Astrocyte of the hippocampus (primary cell): ENCODE measurements around the gene OPALIN.

ENCODE experiments used
- DNase-seq: peaks from one replicate; pipeline ENCODE4 v3.0.0; 2011; ENCODE audit warnings: low read depth, low spot score

OPALIN gene

DNA sequence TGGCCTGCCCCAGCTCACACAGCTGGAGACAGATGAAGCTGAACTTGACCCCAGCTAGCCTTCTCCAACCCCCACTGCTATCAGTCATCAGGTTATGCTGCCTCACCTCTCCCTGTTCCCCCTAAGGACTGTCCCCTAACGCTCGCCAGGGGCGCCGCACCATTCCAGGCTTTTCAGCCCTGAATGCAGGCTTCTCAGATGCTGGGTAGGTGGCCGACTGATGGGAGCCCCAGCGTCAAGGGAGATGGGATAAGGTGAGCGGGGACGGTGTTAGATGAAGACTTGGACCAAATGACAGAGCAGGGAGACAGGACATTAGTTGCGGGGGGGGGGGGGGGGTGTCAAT, 15.8 kb upstream of the OPALIN start:
- no peak for DNase-seq

GRCh38 chr10:96374004-96374403, 15.2 kb upstream of the OPALIN start:
- no peak for DNase-seq

DNA sequence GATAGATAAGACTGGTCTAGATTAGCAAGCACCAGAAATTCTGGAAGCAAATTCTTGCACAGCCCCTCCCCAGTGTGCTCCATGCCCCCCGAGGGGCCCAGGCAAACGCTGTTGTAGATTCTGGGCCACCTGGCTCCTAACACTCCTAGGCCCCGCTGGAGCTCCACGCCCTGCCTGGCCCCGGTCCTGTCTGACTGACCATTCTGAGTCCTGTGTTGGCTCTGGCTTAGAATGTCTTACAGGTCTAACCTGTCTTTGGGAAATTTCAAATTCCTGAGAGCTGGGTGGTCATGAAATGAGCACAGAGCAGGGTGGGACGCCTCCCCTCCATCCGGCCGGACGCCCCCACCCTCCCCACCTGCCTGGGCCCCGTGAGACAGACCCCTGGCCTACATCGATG, 12.6 kb upstream of the OPALIN start:
- no peak for DNase-seq

GRCh38 chr10:96370584-96371157, 11.9 kb upstream of the OPALIN start:
- peak; percentile 71 for DNase-seq

GRCh38 chr10:96369890-96370583, 11.2 kb upstream of the OPALIN start:
- no peak for DNase-seq

GRCh38 chr10:96368971-96369370, 10.2 kb upstream of the OPALIN start:
- no peak for DNase-seq

DNA sequence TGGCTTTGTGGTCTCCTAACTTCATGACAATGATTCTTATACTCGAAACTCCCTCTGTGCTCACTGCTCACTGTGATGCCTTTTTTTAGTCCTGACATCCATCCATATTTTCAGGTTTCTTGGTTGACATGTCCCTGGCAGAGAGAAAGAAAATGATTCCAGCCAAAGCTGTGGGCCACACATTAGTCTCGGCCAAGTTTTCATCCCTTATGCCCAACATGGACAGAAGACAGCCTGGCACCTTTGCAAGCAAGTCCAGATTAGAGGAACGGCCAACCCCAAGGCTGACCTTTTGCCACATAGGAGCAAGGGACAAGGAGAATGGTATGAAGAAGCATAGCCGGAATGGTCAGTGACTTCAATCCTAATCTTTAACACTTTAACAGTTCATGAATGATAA, 8.7 kb upstream of the OPALIN start:
- DNase-seq = no peak

- DNase-seq = no peak
These were observed 7.7 kb upstream of the OPALIN start for GRCh38 chr10:96366508-96366907.

GRCh38 chr10:96365571-96365970, 6.8 kb upstream of the OPALIN start:
- no peak for DNase-seq

DNA sequence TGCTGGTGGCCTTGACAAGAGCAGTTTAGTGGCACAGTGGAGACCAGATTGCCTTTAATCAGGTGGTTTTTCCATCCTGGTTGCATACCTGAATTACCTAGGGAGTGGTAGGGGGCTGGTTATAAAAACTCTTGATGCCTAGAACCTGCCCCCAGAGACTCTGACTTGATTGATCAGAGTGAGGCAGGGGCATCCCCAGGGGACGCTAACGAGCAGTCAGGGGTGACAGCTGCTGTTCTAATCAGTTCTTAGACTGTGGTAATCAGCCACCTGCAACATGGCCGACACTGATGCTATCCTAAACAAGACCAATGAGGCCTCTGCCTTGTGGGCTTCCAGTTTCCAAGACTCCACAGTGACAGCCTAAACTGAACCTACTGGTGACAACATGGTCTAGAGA, 2.0 kb upstream of the OPALIN start:
- no peak for DNase-seq

GRCh38 chr10:96360331-96360730, 1.5 kb upstream of the OPALIN start:
- DNase-seq = no peak

DNA sequence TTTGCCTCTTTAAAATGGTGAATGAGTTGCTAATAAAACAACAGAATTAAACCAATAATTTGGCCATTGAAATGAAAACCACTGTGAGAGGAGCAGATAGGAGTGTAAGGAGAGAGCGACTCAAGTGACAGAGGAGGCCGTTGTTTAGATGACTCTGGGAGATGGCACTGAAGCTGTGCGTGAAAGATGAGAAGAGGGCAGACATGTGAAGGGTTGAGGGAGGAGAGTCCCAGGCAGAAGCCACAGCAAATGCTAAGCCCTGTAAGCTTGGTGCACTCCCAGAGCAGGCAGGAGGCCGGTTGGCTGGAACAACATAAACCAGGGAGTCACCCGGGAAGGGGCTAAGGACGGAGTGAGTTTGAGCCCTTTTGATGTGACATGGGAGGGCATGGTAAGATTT, 814 bp upstream of the OPALIN start:
- DNase-seq = no peak

DNA sequence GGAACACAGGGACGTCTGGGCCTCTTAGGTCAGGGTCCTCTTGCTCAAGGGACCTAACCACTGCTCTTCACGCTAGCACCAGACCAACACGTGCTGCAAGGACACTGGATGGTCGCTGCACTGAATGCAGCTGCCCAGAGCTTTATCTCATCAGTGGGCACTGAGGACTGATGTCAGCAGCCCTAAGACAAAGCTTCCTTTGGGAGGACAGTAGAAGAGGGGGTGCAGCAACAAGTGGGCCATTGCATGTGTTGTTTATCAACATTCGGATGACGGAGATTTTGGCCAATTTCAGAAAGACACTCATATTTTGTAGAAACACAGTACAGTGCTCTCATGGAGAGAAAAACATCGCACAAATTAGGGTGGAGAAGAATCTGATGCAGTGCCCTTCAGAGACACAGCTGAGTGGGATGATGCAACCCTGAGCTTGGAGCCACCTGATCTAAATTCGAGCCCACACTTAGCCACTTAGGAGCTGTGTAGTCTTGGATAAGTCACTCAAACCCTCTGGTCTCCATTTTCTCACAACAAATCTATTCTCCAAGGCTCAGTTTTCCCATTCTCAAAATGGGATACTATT, 1.7 kb downstream of the OPALIN start:
- DNase-seq = no peak

DNA sequence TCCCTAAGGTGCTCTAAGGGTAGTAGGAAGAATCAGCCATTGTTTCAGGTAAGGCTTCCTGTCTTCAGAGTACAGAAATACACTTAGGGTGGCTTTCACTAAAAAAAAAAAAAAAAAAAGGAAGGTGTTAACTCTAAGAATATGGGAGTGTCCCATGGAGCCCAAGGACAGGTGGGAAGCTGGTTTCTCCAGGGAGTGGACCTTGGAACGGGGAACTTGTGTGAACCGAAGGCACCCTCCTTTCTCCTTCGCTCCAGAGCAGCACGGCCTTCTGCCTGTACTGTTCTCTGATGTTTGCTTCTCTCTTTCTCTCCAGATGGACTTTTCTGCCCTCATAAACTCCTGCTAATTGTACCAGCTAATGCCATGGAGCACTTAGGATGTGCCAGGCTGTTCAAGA, 6.2 kb downstream of the OPALIN start:
- DNase-seq = no peak

- DNase-seq = no peak
These were observed 6.8 kb downstream of the OPALIN start for GRCh38 chr10:96352027-96352426.

DNA sequence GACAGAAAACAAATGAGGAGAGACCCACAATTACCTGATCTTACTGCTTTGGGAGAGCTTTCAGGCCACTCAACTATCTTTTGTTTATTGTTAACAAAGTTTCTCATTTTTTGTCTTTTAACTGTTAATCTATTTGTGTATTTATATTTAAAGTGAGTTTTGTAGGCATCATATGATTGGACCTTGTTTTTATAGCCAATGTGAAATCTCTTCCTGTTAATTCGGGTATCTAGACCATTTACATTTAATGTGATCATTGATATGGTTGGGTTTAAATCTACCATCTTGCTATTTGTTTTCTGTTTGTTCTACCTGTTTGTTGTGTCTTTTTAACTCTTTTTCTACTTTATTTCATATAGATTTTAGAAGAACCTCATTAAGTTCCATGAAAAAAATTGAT, 12.5 kb downstream of the OPALIN start:
- DNase-seq = no peak

DNA sequence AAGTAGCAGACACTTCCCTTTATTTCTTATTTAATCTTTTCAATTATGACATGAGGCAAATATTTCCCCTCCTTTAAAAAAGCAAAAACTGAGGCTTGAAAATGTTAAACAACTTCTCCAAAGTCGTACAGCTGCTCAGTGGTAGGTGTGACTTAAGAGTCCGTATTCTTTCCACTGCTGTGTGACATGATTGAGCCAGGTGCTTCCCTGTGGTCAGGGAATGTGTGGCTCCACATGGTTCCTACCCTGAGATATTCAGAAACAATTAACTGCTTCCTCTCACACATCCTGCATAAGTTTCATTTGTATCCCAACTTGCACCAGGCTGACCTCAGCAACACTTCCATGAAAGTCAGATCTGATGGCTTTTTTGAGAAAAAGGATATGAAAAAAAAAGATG, 13.6 kb downstream of the OPALIN start:
- no peak for DNase-seq

DNA sequence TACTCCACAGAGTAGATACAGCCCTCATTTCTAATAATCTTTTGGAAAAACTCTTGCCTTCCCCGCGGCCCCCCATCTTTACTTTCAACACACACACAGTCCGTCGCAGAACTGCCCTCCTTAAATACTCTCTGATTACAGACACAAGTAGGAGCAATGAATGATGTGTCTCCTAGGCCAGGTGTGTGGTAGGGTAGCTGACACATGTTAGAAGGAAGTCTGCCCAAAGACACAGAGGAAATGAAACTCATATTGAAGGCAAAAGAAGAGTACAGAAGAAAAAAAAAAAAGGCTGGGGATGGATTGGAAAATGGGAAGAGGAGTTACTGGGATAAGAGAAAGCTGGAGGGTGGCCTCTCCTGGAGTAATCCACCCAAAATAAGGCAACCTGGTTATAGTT, 14.6 kb downstream of the OPALIN start:
- no peak for DNase-seq

GRCh38 chr10:96342402-96342801, 16.4 kb downstream of the OPALIN start:
- no peak for DNase-seq

GRCh38 chr10:96341219-96342182, 17.3 kb downstream of the OPALIN start:
- no peak for DNase-seq

DNA sequence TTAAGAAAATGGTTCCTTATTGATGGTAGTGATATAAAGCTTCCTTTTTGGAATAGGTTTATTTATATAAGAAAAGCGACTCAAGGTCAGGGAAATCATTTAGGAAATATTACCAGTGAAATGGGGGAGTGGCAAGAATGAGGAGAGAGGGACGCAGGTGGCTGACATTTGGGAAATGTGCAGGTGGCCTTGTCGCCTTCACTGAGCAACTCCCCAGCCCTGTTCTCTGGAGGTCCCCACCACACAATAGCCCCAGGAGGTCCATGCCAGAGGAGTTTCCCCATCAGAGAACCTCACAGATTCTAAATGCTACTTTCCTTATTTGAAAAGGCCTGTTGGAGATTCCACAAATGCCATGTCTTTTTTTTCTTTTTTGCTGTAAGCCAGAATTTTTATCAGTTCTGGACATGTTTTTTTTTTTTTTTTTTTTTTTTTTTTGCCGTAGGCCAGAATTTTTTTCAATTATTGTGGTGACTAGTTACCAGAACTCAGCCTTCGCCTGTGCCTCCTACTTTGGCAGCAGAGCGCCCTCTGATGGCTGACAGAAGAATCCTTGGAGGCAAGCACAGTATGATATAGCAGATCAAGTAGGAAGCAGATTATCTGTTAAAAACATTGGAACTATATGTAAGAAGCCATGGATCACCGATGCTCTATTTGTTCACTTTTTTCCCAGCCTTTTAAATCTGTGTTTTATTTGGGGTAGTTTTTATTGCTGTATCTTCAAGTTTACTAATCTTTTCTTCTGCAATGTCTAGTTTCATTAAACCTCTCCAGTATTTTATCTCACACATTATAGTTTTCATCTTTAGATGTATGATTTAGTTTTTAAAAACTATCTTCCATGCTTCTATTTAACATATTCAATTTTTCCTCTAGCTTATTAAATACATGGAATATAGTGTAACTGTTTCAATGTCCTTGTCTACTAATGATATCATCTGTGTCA, 18.6 kb downstream of the OPALIN start:
- DNase-seq = peak; percentile 74
